Medulla oblongata (tissue), 1 donor: Measurements from ENCODE around the gene EIPR1.
A peak's percentile ranks its signal among the peaks of the same experiment; 100 is the strongest.

Experiments used
- DNase-seq: peaks from one replicate; pipeline ENCODE4 v3.0.0-alpha.2; 2015; ENCODE audit errors: extremely low spot score

EIPR1 gene

GRCh38 chr2:3269425-3270094 lies 108.1 kb downstream of the EIPR1 start:
- DNase-seq, result no peak

GRCh38 chr2:3268705-3269029 lies 109.0 kb downstream of the EIPR1 start:
- DNase-seq, result no peak

GRCh38 chr2:3267869-3268704 lies 109.5 kb downstream of the EIPR1 start:
- DNase-seq, result no peak

- DNase-seq, result no peak
These were observed 110.4 kb downstream of the EIPR1 start for GRCh38 chr2:3266925-3267867.

- peak; percentile 35 for DNase-seq
These were observed 111.4 kb downstream of the EIPR1 start for GRCh38 chr2:3265981-3266924.

GRCh38 chr2:3265471-3265870 lies 112.1 kb downstream of the EIPR1 start:
- DNase-seq, result no peak

- peak; percentile 30 for DNase-seq
These were observed 113.4 kb downstream of the EIPR1 start for GRCh38 chr2:3264010-3264744.

GRCh38 chr2:3263487-3263886 lies 114.1 kb downstream of the EIPR1 start:
- no peak for DNase-seq

- DNase-seq, result no peak
These were observed 114.9 kb downstream of the EIPR1 start for GRCh38 chr2:3262437-3263388.

- no peak for DNase-seq
These were observed 116.1 kb downstream of the EIPR1 start for GRCh38 chr2:3261511-3261910.

- DNase-seq, result peak; percentile 38
These were observed 116.7 kb downstream of the EIPR1 start for GRCh38 chr2:3260959-3261358.

GRCh38 chr2:3257826-3258225 lies 119.8 kb downstream of the EIPR1 start:
- no peak for DNase-seq

- DNase-seq, result no peak
These were observed 120.5 kb downstream of the EIPR1 start for GRCh38 chr2:3257166-3257565.

- DNase-seq, result no peak
These were observed 121.0 kb downstream of the EIPR1 start for GRCh38 chr2:3256605-3257004.

GRCh38 chr2:3256157-3256556 lies 121.5 kb downstream of the EIPR1 start:
- DNase-seq, result no peak

GRCh38 chr2:3254442-3254941 lies 123.1 kb downstream of the EIPR1 start:
- DNase-seq, result no peak

GRCh38 chr2:3253913-3254441 lies 123.6 kb downstream of the EIPR1 start:
- DNase-seq, result no peak

GRCh38 chr2:3251946-3252345 lies 125.7 kb downstream of the EIPR1 start:
- DNase-seq, result no peak

- no peak for DNase-seq
These were observed 128.1 kb downstream of the EIPR1 start for GRCh38 chr2:3249476-3249962.
